ENCODE measurements around the gene SLC9A9.

SLC9A9 gene

GRCh38 chr3:143848704-143849103 lies 436 bp upstream of the SLC9A9 start:
- no peak for DNase-seq (ENCODE audit: low read depth in 1 of 2, low spot score in 1 of 2)

GRCh38 chr3:143843587-143843986 lies 4.7 kb downstream of the SLC9A9 start:
- no peak for DNase-seq (ENCODE audit: low read depth in 1 of 2, low spot score in 1 of 2)

DNA sequence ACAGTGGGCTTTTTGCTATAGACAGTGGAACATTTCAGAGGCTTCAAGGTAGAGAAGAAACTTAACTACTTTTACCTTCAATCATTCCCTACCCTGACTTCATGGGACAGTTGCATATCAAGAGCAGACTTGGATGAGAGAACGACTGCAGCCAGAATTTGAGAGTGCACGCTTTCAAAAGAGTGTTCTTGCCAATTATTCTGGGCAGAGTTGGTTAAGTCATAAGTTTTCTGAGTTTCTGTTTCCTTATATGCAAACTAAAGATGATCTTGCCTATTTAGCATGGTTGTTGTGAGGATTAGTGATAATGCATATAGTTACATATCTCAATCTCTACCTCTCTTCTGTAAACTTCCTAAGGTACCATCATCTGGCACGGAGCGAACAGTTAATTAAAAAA lies 7.6 kb downstream of the SLC9A9 start:
- no peak for DNase-seq (ENCODE audit: low read depth in 1 of 2, low spot score in 1 of 2)

GRCh38 chr3:143839980-143840379 lies 8.3 kb downstream of the SLC9A9 start:
- DNase-seq (ENCODE audit: low read depth in 1 of 2, low spot score in 1 of 2), result no peak

- DNase-seq (ENCODE audit: low read depth in 1 of 2, low spot score in 1 of 2), result no peak
These were observed 11.2 kb downstream of the SLC9A9 start for GRCh38 chr3:143837076-143837475.

- DNase-seq (ENCODE audit: low read depth in 1 of 2, low spot score in 1 of 2), result no peak
These were observed 13.0 kb downstream of the SLC9A9 start for GRCh38 chr3:143835312-143835711.

DNA sequence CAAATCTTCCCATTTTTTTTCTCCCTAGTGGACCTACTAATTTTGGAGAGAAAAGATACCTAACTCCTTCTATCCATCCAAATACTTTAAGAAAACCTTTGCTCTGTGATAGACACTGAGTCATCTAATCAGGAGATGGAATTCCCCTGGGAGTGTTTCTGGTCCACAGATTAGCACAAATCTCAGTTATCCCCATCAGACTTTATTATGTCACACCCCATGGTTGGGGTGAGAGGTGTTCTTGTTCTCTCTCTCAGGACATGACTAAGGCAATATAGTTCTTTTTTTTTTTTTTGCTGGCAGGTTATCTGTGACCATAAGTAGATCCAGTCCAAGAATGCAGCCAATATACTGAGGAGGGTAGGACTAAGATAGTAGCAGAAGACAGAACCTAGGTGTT lies 15.8 kb downstream of the SLC9A9 start:
- no peak for DNase-seq (ENCODE audit: low read depth in 1 of 2, low spot score in 1 of 2)

DNA sequence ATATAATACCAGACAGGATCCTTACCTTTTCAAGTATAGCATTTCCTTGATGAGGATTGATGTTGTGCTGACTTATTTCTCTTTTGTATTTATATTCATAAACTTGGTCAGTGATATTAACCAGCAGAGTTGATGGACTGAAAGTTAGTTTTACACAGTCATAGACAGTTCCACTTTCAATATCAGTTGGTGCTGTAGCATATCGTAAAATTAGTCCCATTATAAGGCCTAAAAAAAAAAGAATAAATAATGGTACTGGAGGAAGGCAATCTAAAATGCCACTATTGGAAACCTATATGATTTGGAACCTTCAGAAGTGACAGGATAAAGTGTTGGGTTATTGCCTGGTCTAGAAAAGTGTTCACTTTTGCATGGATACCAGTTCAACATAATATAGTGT lies 16.3 kb downstream of the SLC9A9 start:
- no peak for DNase-seq (ENCODE audit: low read depth in 1 of 2, low spot score in 1 of 2)

DNA sequence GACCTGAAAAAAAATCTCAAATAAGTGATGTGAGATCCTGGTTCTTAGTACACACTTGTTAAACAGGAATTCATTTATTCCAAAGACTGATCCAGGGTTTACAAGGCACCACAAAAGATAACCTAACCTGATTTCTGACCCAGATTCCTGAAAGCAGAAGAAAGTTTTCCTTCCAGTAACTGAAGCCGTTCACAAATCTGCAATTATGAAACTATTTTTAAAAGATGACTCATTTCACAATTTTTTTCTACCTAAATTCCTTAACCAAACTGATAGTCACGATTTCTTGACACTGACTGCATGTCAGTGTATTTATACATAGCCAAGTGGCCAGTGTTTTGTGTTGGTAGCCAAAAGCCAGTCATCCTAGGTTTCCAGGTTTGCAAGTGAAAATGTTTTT lies 17.1 kb downstream of the SLC9A9 start:
- DNase-seq (ENCODE audit: low read depth in 1 of 2, low spot score in 1 of 2), result no peak

DNA sequence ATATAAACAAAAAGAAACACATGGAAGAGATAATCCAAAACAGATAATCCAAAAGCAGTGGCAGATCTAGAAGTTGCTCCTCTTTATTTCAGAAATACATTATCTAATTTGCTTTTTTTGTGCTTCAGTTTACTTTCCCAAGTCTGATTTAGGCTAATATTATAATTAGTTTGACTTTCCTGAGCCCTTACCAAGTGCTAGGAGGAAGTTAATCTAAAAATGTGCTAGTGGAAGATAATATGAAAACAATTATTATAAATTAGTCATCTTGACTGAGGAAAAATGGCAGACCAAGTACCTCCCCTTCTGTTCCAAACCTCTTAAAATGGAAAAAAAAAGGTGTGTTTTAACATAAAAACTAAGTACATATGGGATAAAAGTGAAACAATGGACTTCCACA lies 17.5 kb downstream of the SLC9A9 start:
- no peak for DNase-seq (ENCODE audit: low read depth in 1 of 2, low spot score in 1 of 2)

GRCh38 chr3:143830063-143830462 lies 18.2 kb downstream of the SLC9A9 start:
- DNase-seq (ENCODE audit: low read depth in 1 of 2, low spot score in 1 of 2), result no peak

DNA sequence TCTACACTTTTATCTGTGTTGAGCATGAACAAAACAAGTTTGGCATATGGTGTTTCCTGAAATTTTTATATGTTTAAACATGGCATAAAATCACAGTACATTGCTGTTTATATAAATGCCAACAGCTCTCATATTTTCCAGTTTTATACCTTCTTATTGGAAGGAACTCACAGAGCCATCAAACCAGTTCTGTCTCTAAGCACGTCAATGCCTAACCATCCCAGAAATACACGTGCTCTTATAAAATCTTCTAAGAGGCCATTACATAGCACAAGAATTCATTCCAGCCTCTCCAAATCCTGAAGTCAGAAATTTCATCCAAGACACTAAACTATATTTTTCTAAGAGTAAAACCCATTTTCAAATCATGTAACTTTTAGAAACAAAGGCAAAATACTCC lies 20.8 kb downstream of the SLC9A9 start:
- DNase-seq (ENCODE audit: low read depth in 1 of 2, low spot score in 1 of 2), result no peak

DNA sequence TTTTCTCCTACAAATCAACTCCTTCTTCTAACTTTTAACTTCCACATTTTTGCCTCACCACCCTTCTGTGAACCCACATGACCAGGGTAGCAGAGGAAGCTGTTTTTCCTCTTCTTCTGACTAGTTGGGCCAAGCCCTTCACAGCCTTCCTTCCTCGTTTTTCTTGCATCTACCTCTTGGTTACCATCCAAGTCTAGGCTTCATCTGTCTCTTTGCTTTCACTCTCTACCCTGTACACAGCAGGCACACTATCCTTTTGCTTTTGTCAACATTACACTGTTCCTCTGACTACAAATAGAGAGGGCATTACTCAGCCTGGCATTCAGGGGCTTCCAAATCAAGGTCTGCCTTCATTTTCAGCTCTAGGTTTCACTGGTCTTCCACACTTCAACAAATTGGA lies 22.0 kb downstream of the SLC9A9 start:
- DNase-seq (ENCODE audit: low read depth in 1 of 2, low spot score in 1 of 2), result no peak

DNA sequence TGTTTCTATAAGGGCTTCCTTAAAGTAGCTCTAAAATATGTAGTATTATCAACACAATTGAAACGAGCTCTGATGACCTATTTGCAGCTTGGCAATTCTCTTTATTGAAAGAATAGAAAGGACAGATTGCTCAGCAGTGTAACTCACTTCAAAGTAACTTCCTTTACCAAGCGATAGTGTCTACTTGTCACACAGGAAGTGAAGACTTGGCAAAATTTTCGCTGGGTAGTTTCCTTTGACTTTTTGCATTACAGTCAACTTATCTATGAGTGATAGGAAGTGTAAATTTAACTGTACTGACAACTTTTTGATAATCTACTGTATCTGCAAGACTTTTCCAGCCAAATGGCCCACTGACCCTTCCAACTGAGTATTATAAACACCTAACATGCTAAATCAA lies 22.8 kb downstream of the SLC9A9 start:
- peak in 1 of 2 donors; percentile 28 for DNase-seq (ENCODE audit: low read depth in 1 of 2, low spot score in 1 of 2)

DNA sequence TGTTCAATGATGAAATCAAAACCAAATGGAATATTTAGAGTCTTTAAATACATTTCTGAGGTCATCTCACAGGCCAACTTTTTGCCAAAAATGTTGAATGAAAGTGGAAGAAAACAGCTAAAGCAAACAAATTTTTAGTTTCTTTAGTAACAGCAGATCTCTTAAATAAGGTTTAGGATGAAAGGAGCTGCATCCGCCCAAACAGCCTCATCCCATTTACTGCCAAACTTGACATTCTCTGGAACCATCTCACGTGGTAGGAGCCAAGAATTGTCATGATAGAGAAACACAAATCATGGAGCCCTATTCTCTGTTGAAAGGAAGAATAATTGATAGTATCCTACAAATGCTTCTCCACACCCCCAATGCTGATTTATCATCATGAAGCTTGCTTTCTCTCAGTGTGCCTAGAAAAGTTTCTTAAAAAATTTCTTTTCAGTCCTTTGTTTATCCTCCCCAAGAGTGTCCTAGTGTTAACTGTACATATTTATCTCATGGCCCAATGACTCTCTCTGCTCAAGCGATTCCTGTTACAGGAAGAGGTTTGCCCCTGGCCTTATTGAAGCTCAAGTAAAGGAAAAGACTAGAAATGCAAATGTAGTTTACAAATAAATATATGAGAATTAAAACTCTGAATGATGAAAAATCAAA lies 23.4 kb downstream of the SLC9A9 start:
- DNase-seq (ENCODE audit: low read depth in 1 of 2, low spot score in 1 of 2), result no peak

DNA sequence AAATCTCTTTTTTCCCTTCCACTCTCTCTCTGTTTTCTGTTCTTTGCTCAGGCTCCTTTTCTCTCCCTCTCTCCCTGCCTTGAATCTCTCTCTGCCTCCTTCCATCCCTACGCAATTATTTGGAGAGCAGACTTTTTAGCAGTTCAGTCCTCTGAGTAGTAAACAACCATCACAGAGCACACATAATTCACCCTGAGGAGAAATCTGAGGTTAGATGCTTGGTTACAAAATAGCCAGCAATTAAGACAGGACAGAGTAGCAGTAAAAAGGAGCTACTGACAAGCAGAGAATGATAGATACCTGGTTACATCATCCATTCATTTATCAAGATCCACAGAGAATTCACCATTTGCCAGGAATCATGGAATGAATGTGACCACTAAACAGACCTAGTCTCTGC lies 25.5 kb downstream of the SLC9A9 start:
- DNase-seq (ENCODE audit: low read depth in 1 of 2, low spot score in 1 of 2), result no peak

DNA sequence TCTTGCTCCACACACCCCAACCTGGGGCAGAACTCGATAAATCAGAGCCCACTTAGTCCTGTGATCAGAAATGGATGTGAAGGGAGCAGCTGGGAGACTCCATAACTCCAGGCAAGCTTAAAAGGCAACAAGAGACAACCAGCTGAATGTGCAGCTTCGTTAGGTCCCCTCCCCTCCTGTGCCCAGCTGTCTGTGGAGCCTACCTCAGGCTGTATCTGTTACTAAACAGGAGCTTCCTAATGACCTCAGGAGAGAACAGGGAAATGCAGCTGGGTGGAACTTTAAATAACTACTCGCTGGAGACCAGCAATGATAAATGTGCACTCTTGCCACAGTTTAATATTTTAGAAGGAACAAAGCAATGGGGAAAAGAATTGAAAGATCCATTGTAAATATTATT lies 25.9 kb downstream of the SLC9A9 start:
- no peak for DNase-seq (ENCODE audit: low read depth in 1 of 2, low spot score in 1 of 2)

DNA sequence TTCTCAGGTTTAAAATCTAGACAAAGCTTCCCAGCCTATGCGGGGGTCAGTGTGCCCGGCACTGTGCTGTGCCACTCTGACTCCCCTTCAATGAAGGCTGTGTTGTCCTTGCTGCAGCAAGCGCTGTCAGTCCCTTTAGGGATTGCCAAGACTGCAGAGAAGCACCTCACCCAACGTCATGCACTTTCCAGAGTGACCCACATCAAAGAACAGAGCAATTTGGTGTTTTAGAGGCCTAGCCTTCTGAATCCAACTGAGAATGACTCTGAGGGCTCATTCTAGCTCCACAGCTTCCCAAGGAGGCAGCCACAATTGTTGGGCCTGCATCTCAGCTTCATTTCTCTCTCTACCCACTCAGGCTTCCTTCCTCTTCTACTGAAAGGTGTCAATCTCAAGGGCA lies 26.4 kb downstream of the SLC9A9 start:
- no peak for DNase-seq (ENCODE audit: low read depth in 1 of 2, low spot score in 1 of 2)

DNA sequence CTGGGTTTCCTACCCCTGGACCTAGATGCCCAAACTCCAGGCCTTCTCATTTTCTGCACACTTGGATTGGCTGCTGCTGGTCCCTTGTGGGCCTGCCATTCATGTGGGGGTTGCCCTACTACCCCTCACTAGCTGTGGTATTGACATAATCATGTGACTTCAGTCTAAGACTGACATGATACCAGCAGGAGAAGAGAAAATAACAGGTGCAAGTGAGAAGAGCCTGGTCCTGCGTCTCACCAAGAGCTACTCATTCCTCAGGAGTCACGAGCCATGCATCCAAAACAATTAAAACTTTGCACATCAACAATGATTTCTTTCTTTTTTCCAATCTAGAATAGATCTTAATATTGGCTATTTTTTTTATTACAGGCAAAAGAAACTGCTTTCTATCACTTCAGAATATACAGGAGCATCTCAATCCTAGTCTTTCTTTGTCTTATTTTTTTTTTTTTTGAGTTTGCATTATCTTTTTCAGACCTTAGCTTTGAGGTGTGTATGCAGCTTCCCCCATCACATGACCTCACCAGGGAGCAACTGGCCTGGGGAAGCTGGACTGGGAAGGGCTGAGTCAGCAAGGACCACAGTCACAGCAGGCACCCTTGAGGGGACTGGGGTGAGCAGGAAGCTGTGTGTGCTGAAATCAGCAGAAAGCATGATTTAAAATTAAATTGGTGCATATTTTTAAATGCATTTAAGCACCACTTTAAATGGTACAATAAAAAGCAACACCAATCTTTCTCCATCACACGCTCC lies 27.6 kb downstream of the SLC9A9 start:
- DNase-seq (ENCODE audit: low read depth in 1 of 2, low spot score in 1 of 2), result no peak

DNA sequence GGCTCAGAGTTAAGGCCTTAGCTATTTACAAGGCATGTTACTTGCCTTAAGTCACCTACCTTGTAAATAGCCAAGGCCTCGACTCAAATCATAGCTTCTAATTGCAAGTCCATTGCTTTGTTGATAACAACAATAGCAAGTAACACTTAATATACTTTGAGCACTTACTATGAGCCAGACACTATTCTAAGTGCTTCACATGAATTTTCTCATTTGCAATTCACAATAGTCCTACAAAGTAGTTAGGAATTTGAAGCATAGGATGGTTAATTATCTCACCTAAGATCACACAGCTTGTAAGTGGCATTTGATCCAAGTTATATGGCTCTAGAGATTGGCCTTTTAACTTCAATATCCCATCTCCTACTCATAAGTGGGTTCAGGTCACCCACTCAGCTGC lies 28.4 kb downstream of the SLC9A9 start:
- no peak for DNase-seq (ENCODE audit: low read depth in 1 of 2, low spot score in 1 of 2)

DNA sequence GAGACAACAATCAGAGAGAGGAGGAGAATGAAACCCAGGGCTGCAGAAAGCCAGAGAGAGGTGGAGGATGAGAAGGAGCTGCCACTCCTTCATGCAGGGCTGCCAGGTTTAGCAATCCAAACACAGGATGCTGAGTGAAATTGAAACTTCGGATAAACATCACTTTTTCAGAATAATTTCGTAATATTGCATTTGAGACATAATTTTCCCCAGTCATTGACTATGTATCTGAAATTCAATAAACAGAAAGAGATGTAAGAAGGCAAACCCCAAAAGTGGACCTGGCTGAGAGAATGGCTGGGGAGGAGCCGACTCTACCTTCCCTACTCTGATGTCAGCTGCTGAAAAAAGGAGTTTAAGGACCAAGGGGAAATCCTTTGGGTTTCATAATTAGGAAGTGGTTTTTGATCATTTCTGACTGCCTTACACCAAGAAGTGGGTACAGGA lies 33.8 kb downstream of the SLC9A9 start:
- no peak for DNase-seq (ENCODE audit: low read depth in 1 of 2, low spot score in 1 of 2)

- no peak for DNase-seq (ENCODE audit: low read depth in 1 of 2, low spot score in 1 of 2)
These were observed 35.8 kb downstream of the SLC9A9 start for GRCh38 chr3:143812481-143812880.

DNA sequence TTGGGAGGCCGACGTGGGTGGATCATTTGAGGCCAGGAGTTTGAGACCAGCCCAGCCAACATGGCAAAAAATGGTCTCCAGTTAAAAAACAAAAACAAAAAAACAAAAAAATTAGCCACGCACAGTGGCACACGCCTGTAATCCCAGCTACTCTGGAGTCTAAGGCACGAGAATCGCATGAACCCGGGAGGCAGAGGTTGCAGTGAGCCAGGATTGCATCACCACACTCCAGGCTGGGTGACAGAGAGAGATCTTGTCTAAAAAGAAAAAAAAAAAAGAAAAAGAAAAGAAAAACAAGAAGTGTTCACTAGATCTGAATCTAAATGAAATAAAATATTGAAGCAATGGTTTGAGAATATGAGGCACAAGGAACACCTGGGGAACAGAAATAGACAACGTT lies 36.7 kb downstream of the SLC9A9 start:
- no peak for DNase-seq (ENCODE audit: low read depth in 1 of 2, low spot score in 1 of 2)
